Measurements from ENCODE around the gene PDPK1.

The PDPK1 gene

GRCh38 chr16:2507665-2508064, 30.2 kb upstream of the PDPK1 start:
- H3K4me3 ChIP-seq (ENCODE audit: low read depth, low read length, poor library complexity, severe bottlenecking): no peak overlapping the region
- H3K27me3 ChIP-seq (ENCODE audit: insufficient read depth, low read length): no peaks in the 10 kb centered on the region
- peaks cover 24% of the 10 kb centered on the region for H3K4me1 ChIP-seq (ENCODE audit: insufficient read depth, low read length, severe bottlenecking)
- H2AFZ ChIP-seq (ENCODE audit: low read length): no peak overlapping the region
- no peaks in the 10 kb centered on the region for H3K79me2 ChIP-seq (ENCODE audit: insufficient read depth, low read length)
- H3K9me2 ChIP-seq (ENCODE audit: low read depth, low read length): no peaks in the 10 kb centered on the region
- H3F3A ChIP-seq (ENCODE audit: insufficient read depth, low read length): no peaks in the 10 kb centered on the region
- H3K9me3 ChIP-seq (ENCODE audit: low read length): no peaks in the 10 kb centered on the region
- TF ChIP-seq CTCF (IDR thresholded peaks at IDR 0.05; ENCODE audit: low read length): no peak
- no peak for TF ChIP-seq EZH2 (IDR thresholded peaks at IDR 0.05; ENCODE audit: borderline replicate concordance, low read length)
- H3K27ac ChIP-seq (ENCODE audit: low read depth, low read length, poor library complexity, severe bottlenecking): no peak overlapping the region
- H3K4me2 ChIP-seq (ENCODE audit: low read length): no peak overlapping the region
- no peaks in the 10 kb centered on the region for H4K20me1 ChIP-seq (ENCODE audit: insufficient read depth, low read length)
- no peak overlapping the region for H3K9ac ChIP-seq (ENCODE audit: low read length)
- H3K36me3 ChIP-seq (ENCODE audit: insufficient read depth, low read length): no peaks in the 10 kb centered on the region

- no peaks in the 10 kb centered on the region for H3K9me3 ChIP-seq (ENCODE audit: low read length)
- no peaks in the 10 kb centered on the region for H3K27me3 ChIP-seq (ENCODE audit: insufficient read depth, low read length)
- H3K9ac ChIP-seq (ENCODE audit: low read length): no peak overlapping the region
- no peaks in the 10 kb centered on the region for H3K36me3 ChIP-seq (ENCODE audit: insufficient read depth, low read length)
- H3K4me1 ChIP-seq (ENCODE audit: insufficient read depth, low read length, severe bottlenecking): peaks cover 29% of the 10 kb centered on the region
- H3K4me2 ChIP-seq (ENCODE audit: low read length): no peak overlapping the region
- no peaks in the 10 kb centered on the region for H4K20me1 ChIP-seq (ENCODE audit: insufficient read depth, low read length)
- H2AFZ ChIP-seq (ENCODE audit: low read length): no peak overlapping the region
- H3K4me3 ChIP-seq (ENCODE audit: low read depth, low read length, poor library complexity, severe bottlenecking): no peak overlapping the region
- H3F3A ChIP-seq (ENCODE audit: insufficient read depth, low read length): no peaks in the 10 kb centered on the region
- H3K9me2 ChIP-seq (ENCODE audit: low read depth, low read length): no peaks in the 10 kb centered on the region
- no peaks in the 10 kb centered on the region for H3K79me2 ChIP-seq (ENCODE audit: insufficient read depth, low read length)
- no peak overlapping the region for H3K27ac ChIP-seq (ENCODE audit: low read depth, low read length, poor library complexity, severe bottlenecking)
- TF ChIP-seq CTCF (IDR thresholded peaks at IDR 0.05; ENCODE audit: low read length) (no peak), EZH2 (IDR thresholded peaks at IDR 0.05; ENCODE audit: borderline replicate concordance, low read length) (no peak)
Measured at GRCh38 chr16:2508722-2509400, 29.0 kb upstream of the PDPK1 start.

GRCh38 chr16:2511128-2511800, 26.6 kb upstream of the PDPK1 start:
- Histone ChIP-seq H3K27me3 (ENCODE audit: insufficient read depth, low read length) (no peaks in the 10 kb centered on the region), H3K36me3 (ENCODE audit: insufficient read depth, low read length) (no peaks in the 10 kb centered on the region), H3K9ac (ENCODE audit: low read length) (no peak overlapping the region), H3F3A (ENCODE audit: insufficient read depth, low read length) (no peaks in the 10 kb centered on the region), H3K79me2 (ENCODE audit: insufficient read depth, low read length) (peaks cover 18% of the 10 kb centered on the region), H4K20me1 (ENCODE audit: insufficient read depth, low read length) (no peaks in the 10 kb centered on the region), H3K27ac (ENCODE audit: low read depth, low read length, poor library complexity, severe bottlenecking) (no peak overlapping the region), H3K4me1 (ENCODE audit: insufficient read depth, low read length, severe bottlenecking) (peaks cover 42% of the 10 kb centered on the region), H3K9me2 (ENCODE audit: low read depth, low read length) (no peaks in the 10 kb centered on the region), H3K9me3 (ENCODE audit: low read length) (no peaks in the 10 kb centered on the region), H3K4me2 (ENCODE audit: low read length) (no peak overlapping the region), H2AFZ (ENCODE audit: low read length) (no peak overlapping the region), H3K4me3 (ENCODE audit: low read depth, low read length, poor library complexity, severe bottlenecking) (no peak overlapping the region)
- TF ChIP-seq EZH2 (IDR thresholded peaks at IDR 0.05; ENCODE audit: borderline replicate concordance, low read length) (no peak), CTCF (IDR thresholded peaks at IDR 0.05; ENCODE audit: low read length) (no peak)

Measured in OCI-LY1 (cell line).